ENCODE measurements around the gene CLDN24. TPM values are rescaled to one million over a fixed set of nuclear protein-coding genes. Genes with fewer than 3 reads are reported as not detected.
A peak's percentile ranks its signal among the peaks of the same experiment; 100 is the strongest.

Gene CLDN24
- polyA plus RNA-seq, 1 experiment: not detected

DNA sequence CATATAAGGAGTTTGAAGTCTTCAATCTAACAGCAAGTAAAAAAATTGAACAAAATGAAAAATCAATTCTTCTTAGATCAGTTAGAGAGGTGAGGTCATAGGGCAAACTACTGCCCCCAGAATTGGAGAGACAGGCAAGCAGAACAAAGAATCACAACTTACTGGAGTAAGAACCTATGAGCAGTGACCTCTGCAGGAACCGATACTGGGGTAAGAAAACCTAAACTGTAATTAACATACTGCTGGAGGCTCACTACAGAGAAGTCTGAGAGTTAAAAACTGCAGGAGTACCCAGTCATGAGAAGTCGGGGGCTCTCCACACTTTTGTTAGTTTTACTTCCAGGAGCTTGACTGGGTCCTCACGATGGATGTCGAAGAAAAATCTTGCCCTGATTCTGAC is 18.2 kb downstream of the CLDN24 start:
- TF ChIP-seq, protein P1, sequence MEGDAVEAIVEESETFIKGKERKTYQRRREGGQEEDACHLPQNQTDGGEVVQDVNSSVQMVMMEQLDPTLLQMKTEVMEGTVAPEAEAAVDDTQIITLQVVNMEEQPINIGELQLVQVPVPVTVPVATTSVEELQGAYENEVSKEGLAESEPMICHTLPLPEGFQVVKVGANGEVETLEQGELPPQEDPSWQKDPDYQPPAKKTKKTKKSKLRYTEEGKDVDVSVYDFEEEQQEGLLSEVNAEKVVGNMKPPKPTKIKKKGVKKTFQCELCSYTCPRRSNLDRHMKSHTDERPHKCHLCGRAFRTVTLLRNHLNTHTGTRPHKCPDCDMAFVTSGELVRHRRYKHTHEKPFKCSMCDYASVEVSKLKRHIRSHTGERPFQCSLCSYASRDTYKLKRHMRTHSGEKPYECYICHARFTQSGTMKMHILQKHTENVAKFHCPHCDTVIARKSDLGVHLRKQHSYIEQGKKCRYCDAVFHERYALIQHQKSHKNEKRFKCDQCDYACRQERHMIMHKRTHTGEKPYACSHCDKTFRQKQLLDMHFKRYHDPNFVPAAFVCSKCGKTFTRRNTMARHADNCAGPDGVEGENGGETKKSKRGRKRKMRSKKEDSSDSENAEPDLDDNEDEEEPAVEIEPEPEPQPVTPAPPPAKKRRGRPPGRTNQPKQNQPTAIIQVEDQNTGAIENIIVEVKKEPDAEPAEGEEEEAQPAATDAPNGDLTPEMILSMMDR (IDR thresholded peaks at IDR 0.05; ENCODE audit: low read depth, low read length): no peak
- CTCF ChIA-PET: no interaction called here

DNA sequence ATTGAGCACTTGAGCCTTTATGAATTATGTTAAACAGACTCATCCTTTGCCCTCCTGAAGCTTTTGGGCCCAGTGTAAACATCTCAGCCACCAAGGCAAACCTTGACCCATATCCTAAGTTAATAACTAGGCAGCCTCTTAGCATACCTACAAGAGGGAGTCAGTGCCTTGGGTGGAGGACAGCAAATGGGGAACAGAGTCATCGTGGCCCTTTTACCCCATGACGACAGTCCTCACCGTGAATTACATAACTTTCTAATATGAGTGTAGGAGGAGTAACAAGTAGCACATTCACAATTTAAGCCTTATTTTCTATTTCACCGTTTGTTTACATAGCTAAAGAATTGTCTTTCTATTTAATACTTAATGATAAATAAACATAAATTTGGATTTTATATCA is 18.9 kb downstream of the CLDN24 start:
- no peak overlapping the region for H3K27ac ChIP-seq (ENCODE audit: low read depth, low read length)
- POLR2A ChIA-PET: no interaction called here
- H3K9me3 ChIP-seq (ENCODE audit: control insufficient read depth, insufficient read depth, low read length): peaks cover 2% of the 10 kb centered on the region; the same call in 1 of the 2 replicates
- TF ChIP-seq, protein P1 (IDR thresholded peaks at IDR 0.05; ENCODE audit: low read depth, low read length): no peak
- CTCF ChIA-PET: interaction anchor here (1.1 kb wide), 1 partner anchor 365 kb away, joined by 7 read pairs; no protein-coding TSS in a partner anchor
- H3K27me3 ChIP-seq (ENCODE audit: control insufficient read depth, insufficient read depth, low read length): no peaks in the 10 kb centered on the region
- DNase-seq (ENCODE audit: low read depth, low spot score): no peak
- no peak overlapping the region for H3K4me3 ChIP-seq (ENCODE audit: low read depth, low read length)

More for the DNA sequence above, 18.2 kb downstream of the CLDN24 start:
- DNase-seq (ENCODE audit: low read depth, low spot score): no peak
- H3K9me3 ChIP-seq (ENCODE audit: control insufficient read depth, insufficient read depth, low read length): peaks cover 2% of the 10 kb centered on the region; the same call in 1 of the 2 replicates
- POLR2A ChIA-PET: no interaction called here
- no peak overlapping the region for H3K27ac ChIP-seq (ENCODE audit: low read depth, low read length)
- no peaks in the 10 kb centered on the region for H3K27me3 ChIP-seq (ENCODE audit: control insufficient read depth, insufficient read depth, low read length)
- H3K4me3 ChIP-seq (ENCODE audit: low read depth, low read length): no peak overlapping the region

DNA sequence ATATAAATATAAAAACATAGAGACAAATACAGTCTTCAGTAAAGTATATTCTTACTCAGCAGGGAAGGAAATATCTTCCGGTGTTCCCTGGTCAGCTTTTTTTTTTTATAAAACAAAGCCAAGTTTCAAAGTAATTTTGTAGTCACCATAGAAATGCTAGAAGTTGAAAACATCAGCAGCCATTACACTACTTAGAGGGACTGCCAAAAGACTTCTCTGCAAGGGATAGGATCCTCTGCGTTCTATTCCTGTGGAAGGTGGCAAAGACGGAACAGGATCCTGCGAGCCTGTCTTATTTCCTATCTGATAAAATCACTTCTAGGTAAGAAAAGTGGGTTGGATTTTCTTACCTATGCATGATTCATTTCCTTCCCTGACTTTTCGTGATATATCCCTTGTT is 21.6 kb downstream of the CLDN24 start:
- H3K9me3 ChIP-seq (ENCODE audit: control insufficient read depth, insufficient read depth, low read length): peaks cover 2% of the 10 kb centered on the region; the same call in 1 of the 2 replicates
- H3K4me3 ChIP-seq (ENCODE audit: low read depth, low read length): no peak overlapping the region
- DNase-seq (ENCODE audit: low read depth, low spot score): no peak
- CTCF ChIA-PET: no interaction called here
- no peaks in the 10 kb centered on the region for H3K27me3 ChIP-seq (ENCODE audit: control insufficient read depth, insufficient read depth, low read length)
- TF ChIP-seq, protein P1 (IDR thresholded peaks at IDR 0.05; ENCODE audit: low read depth, low read length): no peak
- no peak overlapping the region for H3K27ac ChIP-seq (ENCODE audit: low read depth, low read length)
- POLR2A ChIA-PET: no interaction called here

- peak; percentile 27 for DNase-seq (ENCODE audit: low read depth, low spot score)
- no peak overlapping the region for H3K4me3 ChIP-seq (ENCODE audit: low read depth, low read length)
- TF ChIP-seq, protein P1 (IDR thresholded peaks at IDR 0.05; ENCODE audit: low read depth, low read length): no peak
- H3K27me3 ChIP-seq (ENCODE audit: control insufficient read depth, insufficient read depth, low read length): no peaks in the 10 kb centered on the region
- no peak overlapping the region for H3K27ac ChIP-seq (ENCODE audit: low read depth, low read length)
- H3K9me3 ChIP-seq (ENCODE audit: control insufficient read depth, insufficient read depth, low read length): peaks cover 2% of the 10 kb centered on the region; the same call in 1 of the 2 replicates
- ChIA-PET CTCF (no interaction called here), POLR2A (no interaction called here)
Observed at GRCh38 chr4:183300070-183300469, 22.2 kb downstream of the CLDN24 start.

DNA sequence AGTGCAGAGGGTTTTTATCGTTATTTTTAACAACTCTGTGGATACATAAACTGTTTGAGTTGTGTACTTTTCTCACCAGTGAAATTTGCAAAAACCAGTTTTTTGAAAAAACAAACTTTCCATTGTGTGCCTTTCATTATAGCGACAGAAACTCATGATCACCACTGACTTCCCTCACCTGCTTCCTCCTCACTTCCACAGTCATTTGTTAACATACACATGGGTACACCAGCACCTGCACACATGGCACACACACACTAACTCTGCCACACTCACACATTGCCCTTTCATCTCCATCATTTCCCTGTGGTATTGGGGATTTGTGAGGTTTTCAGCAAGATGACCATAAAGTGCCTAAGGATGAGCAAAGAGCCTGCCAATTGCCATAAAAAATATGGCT is 22.8 kb downstream of the CLDN24 start:
- no peak for DNase-seq (ENCODE audit: low read depth, low spot score)
- no peaks in the 10 kb centered on the region for H3K27me3 ChIP-seq (ENCODE audit: control insufficient read depth, insufficient read depth, low read length)
- H3K9me3 ChIP-seq (ENCODE audit: control insufficient read depth, insufficient read depth, low read length): peaks cover under 1% of the 10 kb centered on the region; the same call in 1 of the 2 replicates
- POLR2A ChIA-PET: no interaction called here
- H3K27ac ChIP-seq (ENCODE audit: low read depth, low read length): no peak overlapping the region
- CTCF ChIA-PET: interaction anchor here (0.5 kb wide), 1 partner anchor 99 kb away, joined by 3 read pairs; no protein-coding TSS in a partner anchor
- TF ChIP-seq, protein P1 (IDR thresholded peaks at IDR 0.05; ENCODE audit: low read depth, low read length): no peak
- H3K4me3 ChIP-seq (ENCODE audit: low read depth, low read length): no peak overlapping the region
